Activated naive CD8-positive, alpha-beta T cell treated with anti-CD3 and anti-CD28 coated beads, Interleukin-2, amount 10 ng/mL, durations not matched to agents 7 days and 5 days (primary cell): Measurements from ENCODE around the gene NRG2. TPM values are rescaled to one million over a fixed set of nuclear protein-coding genes. Genes with fewer than 3 reads are reported as not detected.

Source experiments
- ATAC-seq: fragments of 150-1000 bp; cut with Tn5 transposase; one replicate; pipeline ENCODE4 v1.10.0; 2021; ENCODE audit warnings: low read depth, moderate library complexity
- POLR2A ChIA-PET: fragments of 350-600 bp; sonication (Branson Sonifier 250); formaldehyde crosslinking; loops from one replicate; lab custom pipeline; 2021; ENCODE audit warnings: antibody characterized with exemption; lab: Charles Lee
- DNase-seq: peaks from one replicate; pipeline ENCODE4 v3.0.0; 2021
- H3K27ac Mint-ChIP-seq: one replicate; pipeline ENCODE4 v1.8.0; 2022; ENCODE audit warnings: mild to moderate bottlenecking, mixed read lengths
- H3K27me3 Mint-ChIP-seq: one replicate; pipeline ENCODE4 v1.8.0; 2022; ENCODE audit warnings: mild to moderate bottlenecking, moderate library complexity, mixed read lengths
- H3K36me3 Mint-ChIP-seq: one replicate; pipeline ENCODE4 v1.8.0; 2021; ENCODE audit warnings: mild to moderate bottlenecking, mixed read lengths
- H3K4me1 Mint-ChIP-seq: one replicate; pipeline ENCODE4 v1.8.0; 2021; ENCODE audit warnings: mixed read lengths
- H3K4me3 Mint-ChIP-seq: one replicate; pipeline ENCODE4 v1.8.0; 2022; ENCODE audit warnings: mild to moderate bottlenecking, moderate library complexity, mixed read lengths
- H3K9me3 Mint-ChIP-seq: one replicate; pipeline ENCODE4 v1.8.0; 2021; ENCODE audit warnings: mixed read lengths
- total RNA-seq, 2 experiments: library from RNA; stranded (reverse); gene quantifications; one replicate each; pipeline ENCODE4 v1.2.3, GENCODE V29; 2021

NRG2 gene
- total RNA-seq, 2 experiments from 2014 or later = 0.08 TPM; not detected in 1

DNA sequence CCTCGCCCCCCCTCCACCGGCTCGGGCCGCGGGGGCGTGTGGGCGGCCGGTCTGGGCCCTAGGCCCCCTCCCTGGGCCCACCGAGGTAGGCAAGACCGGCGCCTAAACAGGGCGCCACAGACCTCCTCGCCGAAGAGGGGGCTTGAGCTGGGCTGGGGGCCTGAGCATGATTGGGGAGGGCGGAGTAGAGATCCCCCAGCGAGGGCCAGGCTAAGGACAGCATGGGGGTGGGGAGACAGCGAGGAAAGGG is 138.6 kb downstream of the NRG2 start:
- ATAC-seq (no peak), DNase-seq (no peak)
- peaks cover 21% of the 10 kb centered on the region for H3K27me3 Mint-ChIP-seq
- H3K27ac Mint-ChIP-seq = no peak overlapping the region
- H3K4me3 Mint-ChIP-seq = no peak overlapping the region
- H3K36me3 Mint-ChIP-seq = no peaks in the 10 kb centered on the region
- H3K4me1 Mint-ChIP-seq = no peaks in the 10 kb centered on the region
- no peaks in the 10 kb centered on the region for H3K9me3 Mint-ChIP-seq
- POLR2A ChIA-PET = no interaction called here

DNA sequence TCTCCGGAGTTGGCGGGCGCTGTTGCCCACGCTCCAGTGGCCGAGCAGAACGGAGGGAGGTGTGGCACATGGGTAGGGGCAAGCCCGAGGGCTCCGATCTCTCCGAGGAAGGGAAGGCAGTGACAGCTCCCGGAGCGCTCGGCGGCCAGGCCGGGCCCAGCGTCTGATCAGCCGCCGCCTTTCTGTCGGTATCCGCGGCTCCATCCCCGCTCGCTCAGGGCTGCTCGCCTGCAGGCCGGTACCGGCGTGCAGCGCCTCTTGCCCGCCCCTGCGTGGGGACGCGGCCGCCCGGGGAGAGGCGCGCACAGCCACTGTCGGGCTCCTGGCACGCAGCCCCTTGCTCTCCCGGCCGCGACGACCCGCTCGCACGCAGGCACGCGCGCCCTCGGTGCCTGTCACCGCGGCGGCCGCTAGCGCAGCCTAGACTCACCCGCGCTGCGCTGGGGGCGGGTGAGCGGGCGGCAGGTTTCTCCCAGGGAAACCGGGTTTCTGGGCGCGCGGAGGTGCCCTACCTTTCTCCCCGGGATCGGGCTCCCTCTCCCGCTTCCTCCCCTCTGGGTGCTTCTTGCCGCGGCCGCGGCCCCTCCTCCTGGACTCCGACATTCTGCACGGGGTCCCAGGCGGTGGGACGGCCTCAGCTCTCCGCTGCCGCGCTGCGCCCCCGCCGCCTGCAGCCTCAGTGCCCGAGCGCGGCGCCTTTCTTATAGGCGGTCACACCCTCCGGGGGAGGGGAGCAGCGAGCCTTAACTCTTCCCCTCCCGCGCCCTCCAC is 139.1 kb downstream of the NRG2 start:
- ATAC-seq (peak; percentile 66), DNase-seq (peak; percentile 41)
- Mint-ChIP-seq H3K27ac (no peak overlapping the region), H3K4me3 (no peak overlapping the region), H3K4me1 (no peaks in the 10 kb centered on the region), H3K9me3 (no peaks in the 10 kb centered on the region), H3K27me3 (peaks cover 21% of the 10 kb centered on the region), H3K36me3 (no peaks in the 10 kb centered on the region)
- POLR2A ChIA-PET = no interaction called here

DNA sequence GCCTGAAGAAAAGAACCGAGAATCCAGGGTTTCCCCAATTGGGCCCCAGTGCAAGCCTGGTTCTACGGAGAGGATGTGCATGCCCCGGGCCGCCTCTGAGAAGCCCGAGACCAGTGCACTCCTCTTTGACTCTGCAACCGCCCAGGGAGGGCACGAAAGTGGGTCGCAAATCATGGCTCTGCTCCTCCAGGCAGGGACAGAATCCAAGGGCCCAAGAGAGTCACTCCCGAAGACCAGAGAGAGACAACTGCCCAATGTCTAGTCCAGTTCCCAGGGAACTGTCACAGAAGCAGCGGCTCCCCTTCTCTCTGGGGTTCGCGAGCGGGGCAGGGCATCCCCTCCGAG is 139.7 kb downstream of the NRG2 start:
- DNase-seq (no peak), ATAC-seq (no peak)
- Mint-ChIP-seq H3K4me1 (no peaks in the 10 kb centered on the region), H3K4me3 (no peak overlapping the region), H3K9me3 (no peaks in the 10 kb centered on the region), H3K36me3 (no peaks in the 10 kb centered on the region), H3K27me3 (peaks cover 25% of the 10 kb centered on the region), H3K27ac (no peak overlapping the region)
- POLR2A ChIA-PET = no interaction called here

DNA sequence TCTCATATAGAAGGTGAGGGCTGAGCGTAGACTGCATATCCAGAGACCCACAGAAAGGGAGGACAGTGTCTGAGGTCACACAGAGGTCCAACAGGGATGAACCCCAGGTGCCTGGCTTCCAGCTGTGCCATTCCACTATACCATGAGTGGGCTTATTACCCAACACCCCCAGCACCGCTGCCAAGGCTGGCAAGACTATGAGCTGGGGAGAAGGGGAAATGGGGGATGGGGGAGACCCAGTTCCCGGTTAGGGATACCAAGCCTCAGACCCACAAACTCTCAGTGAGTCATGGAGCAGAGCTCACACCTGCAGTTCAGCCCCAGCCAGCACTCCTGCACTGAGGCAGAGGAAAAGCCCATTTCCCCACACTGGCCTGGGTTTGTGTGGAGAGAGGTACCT is 141.1 kb downstream of the NRG2 start:
- Mint-ChIP-seq H3K9me3 (no peaks in the 10 kb centered on the region), H3K4me3 (no peak overlapping the region), H3K36me3 (no peaks in the 10 kb centered on the region), H3K27ac (no peak overlapping the region), H3K4me1 (no peaks in the 10 kb centered on the region), H3K27me3 (peaks cover 25% of the 10 kb centered on the region)
- DNase-seq = no peak
- no peak for ATAC-seq
- POLR2A ChIA-PET = no interaction called here

DNA sequence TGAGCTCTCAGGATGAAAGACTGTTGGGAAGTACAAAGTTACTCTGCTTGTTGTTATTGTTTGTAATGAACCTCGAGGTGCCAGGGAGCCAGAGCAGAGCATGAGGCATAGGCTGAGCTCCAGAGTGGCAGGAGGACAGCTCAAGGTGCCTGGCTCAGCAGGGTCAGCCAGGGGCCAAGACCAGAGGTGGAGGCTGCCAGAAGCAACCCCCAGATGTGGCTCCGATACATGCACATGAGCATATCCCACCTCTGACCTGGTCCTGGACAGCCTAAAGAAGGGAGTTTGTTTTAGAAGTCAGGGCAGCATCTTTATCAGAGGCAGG is 141.9 kb downstream of the NRG2 start:
- POLR2A ChIA-PET = no interaction called here
- DNase-seq (no peak), ATAC-seq (no peak)
- Mint-ChIP-seq H3K9me3 (no peaks in the 10 kb centered on the region), H3K36me3 (no peaks in the 10 kb centered on the region), H3K27ac (no peak overlapping the region), H3K27me3 (peaks cover 26% of the 10 kb centered on the region), H3K4me1 (no peaks in the 10 kb centered on the region), H3K4me3 (no peak overlapping the region)

DNA sequence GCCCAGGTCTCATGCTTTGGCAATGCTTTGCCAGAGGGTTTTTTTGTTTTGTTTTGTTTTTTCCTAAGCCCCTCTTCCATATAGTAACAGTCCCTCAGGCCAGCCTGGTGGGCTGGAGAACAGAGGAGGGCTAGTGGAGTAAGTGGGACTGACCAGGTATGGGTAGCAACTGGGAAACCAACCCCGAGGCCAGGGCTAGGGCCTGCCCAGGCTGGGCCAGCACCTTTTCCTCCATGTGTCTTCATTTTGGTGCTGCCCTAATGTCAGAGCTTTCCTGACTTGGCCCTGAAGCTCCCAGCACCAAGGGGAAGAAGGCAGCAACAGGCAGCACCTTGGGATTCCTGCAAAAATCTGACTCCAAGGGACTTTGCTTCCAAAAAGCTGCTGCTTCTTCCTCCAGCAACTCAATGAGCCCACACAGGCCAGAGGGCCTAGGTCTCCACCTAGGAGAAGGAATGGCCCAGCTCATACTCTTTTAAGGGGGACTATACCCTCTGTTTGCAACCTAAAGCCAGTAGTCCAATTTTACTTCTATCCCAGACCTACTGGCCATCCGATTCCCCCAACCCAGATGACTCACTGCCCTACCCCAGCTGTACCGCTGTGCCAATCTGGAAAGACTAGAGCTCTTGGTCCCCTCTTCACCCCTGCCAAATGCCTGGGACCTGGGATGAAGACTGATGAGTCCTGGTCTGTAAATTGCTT is 142.4 kb downstream of the NRG2 start:
- Mint-ChIP-seq H3K27ac (no peak overlapping the region), H3K9me3 (no peaks in the 10 kb centered on the region), H3K27me3 (peaks cover 26% of the 10 kb centered on the region), H3K4me1 (no peaks in the 10 kb centered on the region), H3K36me3 (no peaks in the 10 kb centered on the region), H3K4me3 (no peak overlapping the region)
- ATAC-seq (no peak), DNase-seq (no peak)
- POLR2A ChIA-PET = no interaction called here

DNA sequence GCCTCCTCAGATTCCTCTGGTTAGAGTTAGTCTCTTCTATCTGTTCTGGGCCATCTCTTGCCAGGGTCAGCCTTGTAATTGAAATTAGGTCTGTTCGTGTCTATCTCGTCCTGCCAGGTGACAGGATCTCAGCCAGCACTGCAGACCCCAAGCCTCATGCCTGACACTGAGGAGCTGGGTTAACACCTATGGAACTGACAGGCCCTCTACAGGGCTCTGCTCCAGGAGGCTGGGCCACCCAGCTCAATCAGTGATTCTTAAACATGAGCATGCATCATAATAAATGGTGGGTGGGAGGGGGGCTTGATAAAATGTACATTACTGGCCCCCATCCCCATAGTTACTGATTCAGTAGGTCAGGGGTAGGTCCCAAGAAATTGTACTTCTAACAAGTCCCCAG is 144.1 kb downstream of the NRG2 start:
- H3K27me3 Mint-ChIP-seq = peaks cover 35% of the 10 kb centered on the region
- H3K36me3 Mint-ChIP-seq = no peaks in the 10 kb centered on the region
- H3K9me3 Mint-ChIP-seq = no peaks in the 10 kb centered on the region
- DNase-seq (no peak), ATAC-seq (no peak)
- POLR2A ChIA-PET = no interaction called here
- H3K4me3 Mint-ChIP-seq = no peak overlapping the region
- H3K4me1 Mint-ChIP-seq = no peaks in the 10 kb centered on the region
- no peak overlapping the region for H3K27ac Mint-ChIP-seq

DNA sequence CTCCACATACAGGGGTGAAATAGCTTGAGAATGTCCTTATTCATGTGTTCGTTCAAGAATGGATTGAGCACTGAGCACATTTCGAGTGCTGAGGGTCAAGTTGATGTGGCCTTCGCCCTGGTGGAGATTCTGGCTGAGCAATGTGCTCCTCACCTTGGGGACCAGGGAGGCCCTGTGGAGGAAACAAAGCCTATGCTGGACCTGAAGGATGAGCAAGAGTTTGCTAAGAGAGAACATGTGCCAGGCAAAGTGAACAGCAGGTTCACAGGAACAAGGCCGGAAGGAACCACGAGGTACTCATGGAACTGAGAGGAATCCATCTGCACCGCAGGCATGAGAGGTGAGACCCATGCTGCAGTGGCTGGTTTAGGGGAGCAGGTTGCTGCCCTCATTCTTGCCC is 145.1 kb downstream of the NRG2 start:
- POLR2A ChIA-PET = no interaction called here
- Mint-ChIP-seq H3K36me3 (no peaks in the 10 kb centered on the region), H3K4me1 (no peaks in the 10 kb centered on the region), H3K27me3 (peaks cover 29% of the 10 kb centered on the region), H3K4me3 (no peak overlapping the region), H3K27ac (no peak overlapping the region), H3K9me3 (no peaks in the 10 kb centered on the region)
- no peak for ATAC-seq
- no peak for DNase-seq

DNA sequence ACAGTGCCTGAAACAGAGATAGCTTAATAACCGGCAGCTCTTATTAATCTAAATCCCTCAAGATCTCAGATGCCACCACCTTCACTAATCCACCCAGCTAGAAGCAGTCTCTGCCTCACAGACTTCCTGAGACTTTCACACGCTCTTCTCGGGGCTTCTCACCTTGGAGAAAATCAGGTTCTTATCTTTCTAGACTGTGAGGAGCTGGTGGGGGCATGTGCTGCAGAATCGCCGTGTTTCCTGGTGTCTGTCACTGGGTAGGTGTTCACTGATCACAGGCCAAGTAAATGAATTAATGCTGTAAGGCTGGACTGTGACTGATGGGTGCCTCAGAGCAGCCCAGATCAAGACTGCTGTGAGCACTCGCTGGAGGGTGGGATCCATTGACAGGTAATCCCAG is 145.8 kb downstream of the NRG2 start:
- Mint-ChIP-seq H3K27ac (no peak overlapping the region), H3K4me3 (no peak overlapping the region)
- no peak for ATAC-seq

DNA sequence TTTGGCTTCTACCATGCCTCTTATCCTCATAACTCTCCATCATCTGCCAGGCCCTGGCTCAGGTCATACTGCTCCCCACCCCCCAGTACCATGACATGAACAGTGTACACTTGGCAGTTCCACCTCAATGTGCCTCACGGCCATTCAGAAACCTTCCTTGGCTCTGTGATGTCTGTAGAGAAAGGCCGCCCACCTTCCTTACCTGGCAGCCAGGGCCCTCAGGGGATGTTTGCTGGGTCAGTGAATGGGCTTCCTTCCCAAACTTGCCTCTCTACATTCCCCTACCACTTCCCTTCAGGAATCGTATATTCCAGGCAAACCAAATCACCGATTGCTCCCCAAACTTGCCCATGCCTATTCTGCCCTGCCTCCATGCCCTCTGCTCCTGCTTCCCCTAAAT is 146.4 kb downstream of the NRG2 start:
- Mint-ChIP-seq H3K27ac (no peak overlapping the region), H3K4me3 (no peak overlapping the region), H3K9me3 (no peaks in the 10 kb centered on the region), H3K4me1 (no peaks in the 10 kb centered on the region), H3K27me3 (peaks cover 20% of the 10 kb centered on the region), H3K36me3 (no peaks in the 10 kb centered on the region)
- no peak for DNase-seq
- POLR2A ChIA-PET = no interaction called here
- ATAC-seq = no peak

More for the DNA sequence above, 145.8 kb downstream of the NRG2 start:
- Mint-ChIP-seq H3K9me3 (no peaks in the 10 kb centered on the region), H3K27me3 (peaks cover 23% of the 10 kb centered on the region), H3K36me3 (no peaks in the 10 kb centered on the region), H3K4me1 (no peaks in the 10 kb centered on the region)
- DNase-seq = no peak
- POLR2A ChIA-PET = no interaction called here

DNA sequence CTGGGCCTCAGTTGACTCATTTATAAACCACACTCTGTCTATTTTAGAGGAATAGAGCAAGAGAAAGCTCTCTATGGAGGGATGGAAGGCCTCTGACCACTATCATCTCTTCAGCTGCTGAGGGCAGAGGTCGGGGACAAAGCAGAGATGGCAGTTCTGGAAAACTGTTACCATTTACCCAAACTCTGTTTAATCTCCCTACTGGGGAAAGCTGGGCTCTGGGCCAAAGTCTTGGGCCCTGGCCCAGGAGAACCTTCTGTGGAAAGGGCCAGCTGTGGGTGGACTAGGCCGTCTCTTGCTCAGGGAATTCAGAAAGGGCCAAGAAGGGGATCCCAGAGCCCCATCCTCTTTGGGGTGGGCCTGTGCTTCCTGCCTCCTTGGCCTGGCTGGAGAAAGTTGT is 147.5 kb downstream of the NRG2 start:
- no peaks in the 10 kb centered on the region for H3K4me1 Mint-ChIP-seq
- ATAC-seq (no peak), DNase-seq (no peak)
- POLR2A ChIA-PET = no interaction called here
- H3K27me3 Mint-ChIP-seq = peaks cover 24% of the 10 kb centered on the region
- no peak overlapping the region for H3K4me3 Mint-ChIP-seq
- no peaks in the 10 kb centered on the region for H3K9me3 Mint-ChIP-seq
- no peak overlapping the region for H3K27ac Mint-ChIP-seq
- H3K36me3 Mint-ChIP-seq = no peaks in the 10 kb centered on the region

DNA sequence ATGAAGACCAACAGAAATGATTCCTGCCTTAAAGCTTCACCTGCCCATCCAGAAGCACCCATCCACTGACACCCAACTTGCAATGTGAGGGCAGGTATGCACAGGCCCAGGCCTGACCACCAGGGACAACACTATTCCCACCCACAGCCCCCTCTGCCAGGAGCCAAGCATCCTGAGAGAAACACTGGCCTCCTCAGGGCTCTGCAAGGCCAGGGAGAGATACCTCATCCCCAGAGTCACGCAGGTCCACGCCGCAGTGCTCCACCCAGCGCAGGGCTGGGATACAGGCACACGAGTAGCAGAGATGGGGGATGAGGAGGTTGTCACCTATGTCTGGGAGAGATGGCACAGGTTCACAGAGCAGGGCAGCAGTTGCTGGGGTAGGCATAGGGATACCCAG is 148.1 kb downstream of the NRG2 start:
- no peaks in the 10 kb centered on the region for H3K4me1 Mint-ChIP-seq
- H3K4me3 Mint-ChIP-seq = no peak overlapping the region
- no peaks in the 10 kb centered on the region for H3K36me3 Mint-ChIP-seq
- DNase-seq (no peak), ATAC-seq (no peak)
- POLR2A ChIA-PET = no interaction called here
- H3K27me3 Mint-ChIP-seq = peaks cover 22% of the 10 kb centered on the region
- no peak overlapping the region for H3K27ac Mint-ChIP-seq
- H3K9me3 Mint-ChIP-seq = no peaks in the 10 kb centered on the region

DNA sequence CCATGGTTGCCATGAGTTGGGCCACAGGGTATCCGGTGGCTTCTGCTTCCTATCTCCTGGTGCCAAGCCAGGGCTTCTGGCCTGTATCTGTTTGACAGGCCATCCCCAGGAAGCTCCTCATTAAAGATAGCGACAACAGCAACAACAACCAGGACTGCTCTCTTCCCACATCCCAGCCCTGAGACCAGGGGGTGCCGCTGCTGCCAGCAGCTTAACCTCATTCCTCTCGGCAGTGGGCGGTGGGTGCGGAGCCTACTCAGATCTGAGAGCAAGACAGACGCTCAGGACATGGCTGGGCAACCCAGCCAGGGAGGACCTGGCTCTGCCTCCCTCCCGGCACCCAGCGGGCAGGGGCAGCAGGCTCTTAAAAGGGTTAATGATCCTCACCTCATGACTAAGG is 149.2 kb downstream of the NRG2 start:
- Mint-ChIP-seq H3K36me3 (no peaks in the 10 kb centered on the region), H3K9me3 (no peaks in the 10 kb centered on the region), H3K27ac (no peak overlapping the region), H3K27me3 (peaks cover 23% of the 10 kb centered on the region), H3K4me1 (peaks cover 2% of the 10 kb centered on the region), H3K4me3 (no peak overlapping the region)
- ATAC-seq (no peak), DNase-seq (no peak)
- POLR2A ChIA-PET = no interaction called here

DNA sequence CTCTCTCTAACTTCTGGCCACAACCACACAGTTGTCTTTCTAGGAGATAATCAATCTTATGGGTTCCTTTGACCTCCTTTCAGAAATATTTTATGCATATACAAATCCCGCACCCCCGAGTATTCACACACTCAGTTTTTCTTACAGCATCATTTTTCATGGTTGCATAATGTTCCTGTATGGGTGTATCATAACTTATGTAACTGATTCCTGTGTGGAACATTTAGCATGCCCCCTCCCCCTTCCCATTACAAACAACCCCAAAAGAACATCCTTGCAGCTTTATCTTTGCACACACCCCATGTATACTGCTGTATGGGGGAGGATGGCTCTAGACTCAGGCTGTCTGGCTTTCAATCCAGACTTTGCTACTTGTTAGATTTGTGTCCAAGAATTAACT is 153.7 kb downstream of the NRG2 start:
- H3K4me1 Mint-ChIP-seq = peaks cover 6% of the 10 kb centered on the region
- H3K9me3 Mint-ChIP-seq = no peaks in the 10 kb centered on the region
- H3K36me3 Mint-ChIP-seq = no peaks in the 10 kb centered on the region
- POLR2A ChIA-PET = no interaction called here
- peaks cover 13% of the 10 kb centered on the region for H3K27me3 Mint-ChIP-seq
- no peak overlapping the region for H3K27ac Mint-ChIP-seq
- DNase-seq (no peak), ATAC-seq (no peak)
- H3K4me3 Mint-ChIP-seq = no peak overlapping the region
